Stimulated activated naive CD8-positive, alpha-beta T cell treated with anti-CD3 and anti-CD28 coated beads, Interleukin-15, Interleukin-2, amounts not matched to agents 100 ng/mL and 50 ng/mL, for 24 hours (primary cell): ENCODE data around the gene CYP8B1.

ENCODE experiments used
- H3K27ac Mint-ChIP-seq: one replicate; pipeline ENCODE4 v1.8.0; 2021; ENCODE audit warnings: mild to moderate bottlenecking, mixed read lengths
- H3K27me3 Mint-ChIP-seq: one replicate; pipeline ENCODE4 v1.8.0; 2021; ENCODE audit warnings: mixed read lengths
- H3K36me3 Mint-ChIP-seq: one replicate; pipeline ENCODE4 v1.8.0; 2021; ENCODE audit warnings: low read depth, mixed read lengths
- H3K4me1 Mint-ChIP-seq: one replicate; pipeline ENCODE4 v1.8.0; 2021; ENCODE audit warnings: low read depth, mixed read lengths
- H3K4me3 Mint-ChIP-seq: one replicate; pipeline ENCODE4 v1.8.0; 2021; ENCODE audit warnings: mild to moderate bottlenecking, mixed read lengths
- H3K9me3 Mint-ChIP-seq: one replicate; pipeline ENCODE4 v1.8.0; 2021; ENCODE audit warnings: mixed read lengths

Gene CYP8B1

DNA sequence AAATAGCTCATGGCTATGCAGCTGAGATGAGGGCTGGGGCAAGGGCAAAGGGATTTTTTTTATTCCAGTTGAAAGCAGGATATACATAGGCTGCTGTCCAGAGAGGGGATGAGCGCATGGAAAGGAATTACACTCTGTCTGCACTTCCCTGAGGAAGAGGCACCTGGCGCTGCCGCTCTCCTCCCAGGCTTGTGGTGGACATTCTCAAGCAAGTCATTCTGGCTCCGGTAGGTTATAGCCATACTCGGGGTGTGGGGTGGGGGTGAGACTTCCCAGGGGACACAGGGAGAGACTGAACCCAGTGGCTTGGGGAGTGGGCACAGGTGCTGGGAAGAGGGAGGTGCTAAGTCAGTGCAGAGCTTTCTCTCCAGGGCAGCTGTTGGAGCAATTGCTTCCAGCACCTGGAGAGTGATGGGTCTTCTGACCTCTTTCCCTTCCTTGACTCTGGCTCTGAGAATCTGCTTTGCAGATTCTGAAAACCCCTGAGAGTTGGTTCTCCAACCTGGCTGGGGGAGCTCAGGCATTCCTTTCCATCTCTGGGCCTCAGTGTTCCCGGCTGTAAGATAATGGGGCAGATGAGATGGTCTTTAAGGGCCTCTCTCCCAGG lies 24.3 kb downstream of the CYP8B1 start:
- Mint-ChIP-seq H3K9me3 (no peaks in the 10 kb centered on the region), H3K36me3 (no peaks in the 10 kb centered on the region), H3K27ac (no peak overlapping the region), H3K27me3 (peaks cover 4% of the 10 kb centered on the region), H3K4me1 (peaks cover 18% of the 10 kb centered on the region), H3K4me3 (no peak overlapping the region)

DNA sequence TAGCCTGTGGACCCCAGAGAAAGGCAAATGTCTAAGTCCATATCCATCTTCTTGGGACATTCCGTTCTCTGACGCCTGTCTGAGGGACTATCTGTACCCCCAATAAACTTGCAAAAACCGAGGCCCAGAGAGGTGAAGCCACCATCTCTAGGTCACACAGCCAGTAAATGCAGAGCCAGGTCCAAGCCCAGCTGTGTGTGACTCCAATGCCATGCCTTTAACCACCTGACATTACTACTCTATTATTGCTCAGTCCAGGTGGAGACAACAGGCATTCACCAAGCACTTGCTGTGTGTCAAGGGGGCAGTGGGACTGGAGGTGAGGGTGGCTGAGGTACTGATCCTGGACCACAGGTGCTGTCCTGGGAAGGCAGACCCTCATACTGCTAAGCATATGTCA lies 25.4 kb downstream of the CYP8B1 start:
- Mint-ChIP-seq H3K27me3 (peaks cover 1% of the 10 kb centered on the region), H3K9me3 (no peaks in the 10 kb centered on the region), H3K27ac (no peak overlapping the region), H3K4me1 (peaks cover 27% of the 10 kb centered on the region), H3K4me3 (no peak overlapping the region), H3K36me3 (no peaks in the 10 kb centered on the region)

GRCh38 chr3:42849017-42849416 lies 26.7 kb downstream of the CYP8B1 start:
- Mint-ChIP-seq H3K27ac (no peak overlapping the region), H3K9me3 (no peaks in the 10 kb centered on the region), H3K4me3 (no peak overlapping the region), H3K27me3 (no peaks in the 10 kb centered on the region), H3K4me1 (peaks cover 27% of the 10 kb centered on the region), H3K36me3 (no peaks in the 10 kb centered on the region)

DNA sequence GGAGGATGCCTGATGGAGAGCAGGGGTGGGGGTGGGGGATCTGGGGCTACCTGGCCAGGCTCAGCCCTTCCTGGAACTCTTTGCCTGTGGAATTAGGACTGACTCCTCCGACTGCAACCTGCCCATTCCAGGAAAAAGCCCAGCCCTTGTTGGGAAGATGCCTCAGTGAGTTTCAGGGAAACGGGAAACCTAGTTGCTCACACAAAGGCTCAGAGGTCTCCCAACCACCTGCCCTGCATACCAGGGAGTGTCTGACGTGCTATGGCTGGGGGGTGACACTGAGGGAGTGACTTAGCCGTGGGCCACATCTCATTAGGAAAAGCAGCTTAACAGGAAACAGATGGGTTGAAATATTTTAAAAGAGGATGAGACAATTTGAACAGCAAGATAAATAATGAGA lies 27.9 kb downstream of the CYP8B1 start:
- Mint-ChIP-seq H3K4me3 (no peak overlapping the region), H3K9me3 (no peaks in the 10 kb centered on the region), H3K27ac (no peak overlapping the region)

DNA sequence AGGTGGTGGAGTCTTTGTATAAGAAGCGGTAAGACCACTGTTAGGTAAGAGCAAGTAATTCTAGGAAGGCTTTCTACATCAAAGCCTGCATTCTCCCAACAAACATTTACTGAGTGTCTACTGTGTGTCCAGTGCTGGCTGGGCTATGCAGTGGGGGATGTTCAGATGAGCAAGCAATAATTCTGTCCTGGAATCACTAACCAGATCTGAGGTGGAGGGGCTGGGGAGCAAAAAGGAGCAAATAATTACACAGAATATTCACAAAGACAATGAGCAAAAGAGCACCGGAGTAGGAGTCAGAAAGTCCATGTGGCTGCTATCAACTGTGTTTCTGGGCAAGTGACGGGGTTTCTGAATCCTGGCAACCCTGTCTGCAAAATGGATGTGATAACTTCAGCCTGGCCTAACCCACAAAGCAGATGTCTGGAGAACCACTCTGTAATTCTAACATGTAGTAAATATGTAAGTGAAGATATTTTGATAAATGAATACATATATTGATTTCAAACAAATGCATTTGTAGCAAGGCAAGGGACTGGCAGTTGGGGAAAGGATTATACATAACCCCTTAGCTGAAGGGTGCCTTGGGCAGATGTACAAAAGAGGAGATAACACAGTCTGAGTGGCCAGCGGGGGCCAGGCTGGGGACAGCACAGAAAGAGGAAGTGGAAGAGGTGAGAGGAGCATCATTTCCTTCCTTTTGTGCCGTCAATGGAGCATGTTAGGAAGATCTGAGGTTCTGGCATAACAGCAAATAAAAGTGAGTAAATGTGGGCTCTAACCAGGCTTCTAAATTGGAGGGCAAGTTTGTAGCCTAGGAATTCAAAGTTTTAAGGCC lies 28.8 kb downstream of the CYP8B1 start:
- H3K9me3 Mint-ChIP-seq = no peaks in the 10 kb centered on the region
- no peaks in the 10 kb centered on the region for H3K27me3 Mint-ChIP-seq
- peaks cover 27% of the 10 kb centered on the region for H3K4me1 Mint-ChIP-seq
- peak overlapping the region; percentile 73 for H3K27ac Mint-ChIP-seq
- peak overlapping the region; percentile 5 for H3K4me3 Mint-ChIP-seq
- H3K36me3 Mint-ChIP-seq = no peaks in the 10 kb centered on the region

More for the DNA sequence above, 27.9 kb downstream of the CYP8B1 start:
- Mint-ChIP-seq H3K27me3 (no peaks in the 10 kb centered on the region), H3K4me1 (peaks cover 27% of the 10 kb centered on the region), H3K36me3 (no peaks in the 10 kb centered on the region)

- no peak overlapping the region for H3K27ac Mint-ChIP-seq
- H3K9me3 Mint-ChIP-seq = no peaks in the 10 kb centered on the region
- no peaks in the 10 kb centered on the region for H3K36me3 Mint-ChIP-seq
- no peak overlapping the region for H3K4me3 Mint-ChIP-seq
- H3K4me1 Mint-ChIP-seq = peaks cover 27% of the 10 kb centered on the region
- no peaks in the 10 kb centered on the region for H3K27me3 Mint-ChIP-seq
Measured at GRCh38 chr3:42844815-42845214, 30.9 kb downstream of the CYP8B1 start.

DNA sequence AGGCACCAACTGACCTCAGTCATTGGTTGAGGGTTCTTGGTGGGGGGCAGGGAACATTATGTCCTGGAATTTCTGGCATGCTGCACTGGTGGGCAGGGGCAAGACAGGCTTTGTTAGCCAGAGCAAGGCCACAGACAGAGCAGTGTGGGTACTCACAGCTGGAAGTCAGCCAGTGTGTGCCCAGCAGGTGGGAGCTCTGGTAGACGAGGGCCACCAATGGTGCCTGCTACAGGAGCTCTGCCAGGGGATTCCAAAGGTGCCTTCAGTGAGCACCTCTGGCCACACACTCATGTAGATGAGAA lies 31.3 kb downstream of the CYP8B1 start:
- Mint-ChIP-seq H3K27ac (peak overlapping the region; percentile 9), H3K36me3 (no peaks in the 10 kb centered on the region), H3K9me3 (no peaks in the 10 kb centered on the region), H3K27me3 (no peaks in the 10 kb centered on the region), H3K4me1 (peaks cover 27% of the 10 kb centered on the region), H3K4me3 (no peak overlapping the region)

DNA sequence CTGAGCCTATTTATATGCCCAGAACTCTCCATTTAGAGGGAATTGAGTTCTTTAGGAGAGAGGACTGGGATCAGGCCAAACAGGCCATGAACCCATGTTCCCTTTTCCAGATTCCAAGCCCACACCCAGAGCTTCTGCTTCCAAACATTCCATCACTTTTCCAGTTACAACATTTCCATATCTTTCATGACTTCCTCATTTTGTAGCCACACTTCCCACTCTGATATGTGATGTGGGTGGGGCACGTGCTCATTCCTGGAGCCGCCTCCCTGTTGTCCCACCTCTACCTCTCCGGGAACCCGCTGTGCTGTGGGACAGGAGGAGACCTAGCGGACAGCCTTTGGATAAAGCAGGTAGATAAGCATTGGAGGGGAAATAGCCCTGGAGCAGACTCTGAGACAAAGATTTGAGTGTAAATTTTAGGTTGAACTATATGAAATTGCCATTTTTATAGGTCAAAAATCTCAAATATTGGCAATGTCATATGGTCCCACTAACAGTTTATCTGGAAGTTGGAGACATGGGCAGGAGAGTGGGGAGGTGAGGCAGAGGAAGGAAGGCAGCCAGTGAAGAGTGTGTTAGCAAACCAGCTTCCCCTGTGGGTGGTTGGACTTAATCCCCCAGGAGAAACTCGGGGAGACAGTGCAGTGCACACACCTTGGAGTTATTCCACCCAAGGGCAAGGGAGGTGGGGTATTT lies 31.8 kb downstream of the CYP8B1 start:
- Mint-ChIP-seq H3K27ac (peak overlapping the region; percentile 9), H3K36me3 (no peaks in the 10 kb centered on the region), H3K9me3 (no peaks in the 10 kb centered on the region)

GRCh38 chr3:42841332-42841731 lies 34.3 kb downstream of the CYP8B1 start:
- peaks cover 9% of the 10 kb centered on the region for H3K4me1 Mint-ChIP-seq
- H3K36me3 Mint-ChIP-seq = no peaks in the 10 kb centered on the region
- H3K27me3 Mint-ChIP-seq = no peaks in the 10 kb centered on the region
- H3K9me3 Mint-ChIP-seq = no peaks in the 10 kb centered on the region
- no peak overlapping the region for H3K4me3 Mint-ChIP-seq
- H3K27ac Mint-ChIP-seq = no peak overlapping the region

More for the DNA sequence above, 31.8 kb downstream of the CYP8B1 start:
- H3K4me1 Mint-ChIP-seq = peaks cover 27% of the 10 kb centered on the region
- H3K27me3 Mint-ChIP-seq = no peaks in the 10 kb centered on the region
- H3K4me3 Mint-ChIP-seq = no peak overlapping the region

DNA sequence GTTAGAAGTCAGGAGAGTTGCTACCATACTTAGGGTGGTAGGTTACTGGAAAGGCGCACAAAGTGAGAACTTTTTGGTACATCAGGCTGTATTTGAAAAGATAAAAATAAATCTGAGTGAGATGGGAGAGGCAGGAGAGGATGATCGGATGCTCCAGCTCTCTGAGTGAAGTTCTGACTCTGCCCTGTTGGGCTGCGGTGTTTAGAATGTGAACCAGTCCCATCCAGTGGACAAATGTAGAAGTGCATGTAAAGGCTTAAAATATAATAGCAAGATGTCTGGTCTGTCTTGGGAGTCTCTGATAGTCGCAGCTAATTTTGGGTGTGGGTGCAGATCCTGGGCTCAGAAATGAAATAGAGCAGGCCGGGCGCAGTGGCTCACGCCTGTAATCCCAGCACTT lies 36.1 kb downstream of the CYP8B1 start:
- H3K27me3 Mint-ChIP-seq = no peaks in the 10 kb centered on the region
- no peak overlapping the region for H3K4me3 Mint-ChIP-seq
- H3K36me3 Mint-ChIP-seq = no peaks in the 10 kb centered on the region
- H3K4me1 Mint-ChIP-seq = no peaks in the 10 kb centered on the region
- H3K9me3 Mint-ChIP-seq = no peaks in the 10 kb centered on the region
- H3K27ac Mint-ChIP-seq = no peak overlapping the region

- H3K4me3 Mint-ChIP-seq = no peak overlapping the region
- no peaks in the 10 kb centered on the region for H3K36me3 Mint-ChIP-seq
- no peaks in the 10 kb centered on the region for H3K27me3 Mint-ChIP-seq
Measured at GRCh38 chr3:42838571-42838970, 37.1 kb downstream of the CYP8B1 start.

GRCh38 chr3:42836150-42837123 lies 39.2 kb downstream of the CYP8B1 start:
- Mint-ChIP-seq H3K27me3 (no peaks in the 10 kb centered on the region), H3K4me1 (no peaks in the 10 kb centered on the region), H3K9me3 (no peaks in the 10 kb centered on the region), H3K27ac (peak overlapping the region; percentile 17), H3K36me3 (no peaks in the 10 kb centered on the region), H3K4me3 (no peak overlapping the region)

More at GRCh38 chr3:42838571-42838970, 37.1 kb downstream of the CYP8B1 start:
- no peaks in the 10 kb centered on the region for H3K4me1 Mint-ChIP-seq
- no peaks in the 10 kb centered on the region for H3K9me3 Mint-ChIP-seq
- no peak overlapping the region for H3K27ac Mint-ChIP-seq

- Mint-ChIP-seq H3K9me3 (no peaks in the 10 kb centered on the region), H3K4me3 (no peak overlapping the region), H3K36me3 (no peaks in the 10 kb centered on the region), H3K4me1 (no peaks in the 10 kb centered on the region), H3K27me3 (peaks cover 3% of the 10 kb centered on the region), H3K27ac (no peak overlapping the region)
Measured at GRCh38 chr3:42831321-42831713, 44.4 kb downstream of the CYP8B1 start.

GRCh38 chr3:42830437-42831320 lies 45.0 kb downstream of the CYP8B1 start:
- Mint-ChIP-seq H3K9me3 (no peaks in the 10 kb centered on the region), H3K27ac (no peak overlapping the region)

More at GRCh38 chr3:42830437-42831320, 45.0 kb downstream of the CYP8B1 start:
- Mint-ChIP-seq H3K4me1 (no peaks in the 10 kb centered on the region), H3K36me3 (no peaks in the 10 kb centered on the region), H3K27me3 (peaks cover 3% of the 10 kb centered on the region), H3K4me3 (no peak overlapping the region)
